HG02623 (cell line): ENCODE data around the gene ANAPC5.

Experiments
- ATAC-seq: cut with Tn5 transposase; IDR thresholded peaks from one replicate; pipeline ENCODE4 v1.9.1; 2021; ENCODE audit warnings: moderate library complexity; ENCODE audit not compliant: unreplicated experiment

The ANAPC5 gene

DNA sequence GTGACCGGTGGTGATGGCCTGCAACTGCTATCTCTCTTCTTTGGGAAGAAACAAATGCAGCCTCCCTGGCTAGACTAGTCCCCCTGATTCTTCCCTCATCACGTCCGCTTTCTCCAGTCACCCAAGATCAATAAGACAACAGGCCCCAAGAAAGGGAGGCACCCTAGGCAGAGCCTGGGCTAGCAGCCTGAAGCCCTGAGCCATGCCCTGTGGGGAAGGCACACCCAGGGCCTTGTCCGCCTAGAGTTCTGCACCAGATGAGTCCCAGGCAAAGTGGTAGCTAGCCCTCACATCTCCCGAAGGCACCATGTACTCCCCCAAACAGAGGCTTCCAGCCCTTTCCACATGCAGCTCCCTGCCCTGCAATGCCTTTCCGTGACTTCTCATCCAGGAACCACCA, 90.8 kb downstream of the ANAPC5 start:
- ATAC-seq, result no peak

DNA sequence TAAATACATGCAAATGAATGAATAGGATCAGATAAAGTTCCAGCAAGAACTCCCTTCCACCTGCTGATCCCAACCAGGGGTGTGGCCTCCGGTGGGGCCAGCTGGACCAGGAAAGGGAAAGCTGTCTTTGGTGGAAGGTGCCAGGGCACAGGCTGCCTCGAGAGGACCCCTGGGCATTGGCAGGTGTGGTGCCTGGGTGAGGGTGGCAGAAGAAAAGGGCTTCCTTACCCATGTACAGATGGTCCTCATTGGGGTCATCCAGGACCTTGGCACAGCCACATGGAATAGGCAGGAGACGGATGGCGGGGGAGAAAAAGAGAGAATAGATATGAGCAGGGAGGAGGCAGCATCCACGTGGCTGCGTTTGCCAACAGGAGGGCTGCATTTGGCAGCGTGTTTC, 92.1 kb downstream of the ANAPC5 start:
- ATAC-seq, result no peak

DNA sequence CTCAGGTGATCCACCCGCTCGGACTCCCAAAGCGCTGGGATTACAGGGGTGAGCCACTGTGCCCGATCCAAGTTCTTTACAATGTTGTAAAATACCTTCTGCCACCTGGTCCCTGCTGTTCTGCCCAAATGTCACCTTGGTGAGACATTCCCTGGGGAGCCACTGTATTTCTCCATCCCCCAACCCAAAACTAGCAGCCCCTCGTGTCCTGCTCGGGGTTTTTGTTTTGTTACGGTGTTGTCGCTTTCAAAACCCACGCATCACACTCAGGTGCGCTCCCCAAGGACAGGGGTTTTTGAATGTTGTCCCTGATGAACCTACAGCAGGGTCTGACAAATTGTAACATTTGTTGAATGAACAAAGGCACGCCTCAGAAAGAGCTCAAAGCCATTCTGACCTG, 93.1 kb downstream of the ANAPC5 start:
- ATAC-seq, result no peak
